ENCODE data around the gene CD163L1.
"Not testable (repeated sequence)": the region's sequence is repeated elsewhere in the genome, so short reads cannot be mapped to it uniquely, and the experiment has no call there.

Gene CD163L1

DNA sequence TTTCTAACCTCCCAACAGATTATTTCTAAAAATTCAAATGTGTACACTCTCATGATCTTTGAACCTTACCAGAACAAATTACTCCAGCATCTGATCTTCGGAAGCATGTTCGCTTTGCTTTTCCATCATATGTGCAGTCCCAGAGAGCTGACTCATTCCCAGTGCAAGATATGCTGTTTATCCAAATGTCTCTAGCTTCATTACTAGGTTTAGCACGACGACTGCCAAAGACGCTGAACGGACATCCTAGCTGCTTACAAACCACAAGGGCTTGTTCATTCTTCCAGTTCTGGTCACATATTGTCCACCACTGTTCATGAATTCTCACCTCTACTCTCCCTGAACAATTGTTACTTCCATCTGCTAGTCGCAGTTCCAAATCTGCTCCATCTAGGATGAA, 40.5 kb downstream of the CD163L1 start:
- no peak for DNase-seq

DNA sequence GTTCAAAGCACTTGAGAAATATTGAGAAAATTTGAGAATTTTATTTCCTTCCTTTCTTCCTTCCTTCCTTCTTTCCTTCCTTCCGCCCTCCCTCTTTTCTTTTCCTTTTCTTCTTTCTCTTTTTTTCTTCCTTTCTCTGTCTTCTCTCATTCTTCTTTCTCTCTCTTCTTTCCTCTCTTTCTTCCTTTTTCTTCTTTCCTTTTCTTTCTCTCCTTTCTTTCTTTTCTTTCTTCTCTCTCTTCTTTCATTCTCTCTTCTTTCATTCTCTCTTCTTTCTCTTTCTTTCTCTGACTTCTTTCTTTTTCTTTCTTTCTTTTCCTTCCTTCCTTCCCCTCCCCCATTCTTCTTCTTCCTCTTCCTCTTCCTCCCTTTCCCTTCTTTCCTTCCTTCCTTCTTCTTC, 44.9 kb downstream of the CD163L1 start:
- no peak for DNase-seq

DNA sequence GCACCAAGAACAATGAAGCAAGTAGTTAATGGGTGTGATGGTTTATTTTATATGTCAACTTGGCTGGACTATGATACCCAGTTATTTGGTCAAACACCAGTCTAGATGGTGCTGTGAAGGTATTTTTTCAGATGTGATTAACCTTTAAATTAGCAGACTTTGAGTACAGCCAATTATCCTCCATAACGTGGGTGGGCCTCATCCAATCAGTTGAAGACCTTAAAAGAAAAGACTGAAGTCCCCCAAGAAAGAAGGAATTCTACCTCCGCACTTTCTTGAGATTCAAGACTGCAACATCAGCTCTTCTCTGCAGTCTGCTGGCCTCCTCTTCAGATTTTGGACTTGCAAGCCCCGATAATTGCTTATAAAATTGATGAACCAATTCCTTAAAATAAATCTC, 47.5 kb downstream of the CD163L1 start:
- DNase-seq = no peak

DNA sequence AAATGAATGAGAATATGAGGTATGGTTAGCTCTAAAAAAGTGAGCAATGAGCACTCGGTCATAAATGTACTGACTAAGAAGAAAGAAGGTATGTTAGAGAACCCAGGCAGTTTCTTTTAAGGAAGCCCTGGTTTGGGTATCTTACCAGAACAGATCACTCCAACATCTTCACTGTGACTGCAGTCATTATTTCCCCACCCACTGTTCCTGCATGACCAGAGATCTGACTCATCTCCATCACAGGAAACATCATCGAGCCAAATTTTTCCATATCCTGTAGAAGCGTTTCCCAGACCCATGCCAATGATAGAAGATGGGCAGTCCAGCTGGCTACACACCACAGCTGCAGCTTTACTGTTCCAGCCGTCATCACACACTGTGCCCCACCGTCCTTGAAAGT, 48.0 kb downstream of the CD163L1 start:
- no peak for DNase-seq

DNA sequence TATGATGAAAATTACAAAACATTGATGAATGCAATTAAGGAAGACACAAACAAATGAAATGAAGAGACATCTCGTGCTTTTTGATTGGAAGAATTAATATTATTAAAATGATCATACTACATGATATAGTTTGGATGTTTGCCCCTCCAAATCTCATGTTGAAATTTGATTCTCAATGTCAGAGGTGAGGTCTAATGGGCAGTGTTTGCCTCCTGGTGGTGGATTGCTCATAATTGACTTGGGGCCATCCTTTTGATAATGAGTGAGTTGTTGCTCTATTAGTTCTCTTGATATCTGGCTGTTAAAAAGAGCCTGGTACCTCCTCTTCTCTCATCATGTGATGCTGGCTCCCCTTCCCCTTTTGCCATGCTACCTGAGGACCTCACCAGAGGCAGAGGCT, 56.7 kb downstream of the CD163L1 start:
- DNase-seq = peak in 1 of 2 donors; percentile 6

DNA sequence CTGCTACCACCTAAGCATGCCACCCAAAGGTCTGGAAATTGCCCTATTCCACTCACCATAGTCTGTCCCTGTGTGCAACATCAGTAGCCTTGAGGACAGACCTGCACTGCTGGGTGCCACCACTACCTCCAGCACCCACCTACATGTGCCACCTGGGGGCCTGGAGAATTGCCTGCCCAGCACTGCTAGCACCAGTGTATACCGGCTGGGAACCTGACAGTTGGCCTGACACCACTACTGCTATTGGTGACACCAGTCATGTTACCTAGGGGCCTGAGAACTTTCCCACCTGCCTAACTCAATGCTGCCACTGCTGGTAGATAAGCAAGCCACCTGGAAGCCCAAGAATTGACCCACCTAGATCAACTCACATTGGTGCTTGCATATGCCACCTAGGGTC, 60.8 kb downstream of the CD163L1 start:
- no peak for DNase-seq

DNA sequence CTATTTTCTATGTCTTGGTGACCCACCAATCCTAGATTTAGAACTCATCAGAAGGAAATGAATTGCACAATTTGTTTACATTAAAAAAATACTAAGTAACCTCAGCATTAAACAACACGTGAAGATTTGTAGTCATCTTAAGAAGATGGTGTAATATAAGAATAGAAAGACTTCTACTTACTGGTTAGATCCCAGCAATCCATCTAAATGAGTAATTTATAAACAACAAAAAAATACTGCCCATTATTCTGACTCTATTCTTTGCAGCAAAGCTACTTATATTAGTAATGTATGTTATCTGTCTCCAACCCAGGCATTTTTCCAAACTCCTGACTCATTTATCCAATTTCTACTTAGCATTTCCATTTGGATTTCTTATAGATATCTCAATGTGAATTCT, 67.8 kb downstream of the CD163L1 start:
- no peak for DNase-seq

DNA sequence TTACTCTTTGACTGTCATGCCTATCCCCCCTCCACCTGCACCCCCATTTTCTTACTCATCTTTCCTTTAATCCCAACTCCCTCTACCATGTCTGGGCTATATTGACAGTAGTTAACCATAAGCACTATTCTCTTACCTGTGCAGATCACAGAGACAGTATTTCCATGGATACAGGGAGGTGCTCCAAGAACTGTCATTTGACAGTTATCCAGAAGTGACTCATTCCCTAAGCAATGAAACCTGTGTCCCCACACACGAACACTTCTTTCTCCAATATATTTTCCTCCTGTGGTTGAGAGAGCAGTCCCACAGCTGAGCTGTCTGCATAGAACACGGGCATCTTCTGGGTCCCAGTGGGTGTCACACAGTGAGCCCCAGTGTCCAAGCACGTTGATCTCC, 68.8 kb downstream of the CD163L1 start:
- no peak for DNase-seq

DNA sequence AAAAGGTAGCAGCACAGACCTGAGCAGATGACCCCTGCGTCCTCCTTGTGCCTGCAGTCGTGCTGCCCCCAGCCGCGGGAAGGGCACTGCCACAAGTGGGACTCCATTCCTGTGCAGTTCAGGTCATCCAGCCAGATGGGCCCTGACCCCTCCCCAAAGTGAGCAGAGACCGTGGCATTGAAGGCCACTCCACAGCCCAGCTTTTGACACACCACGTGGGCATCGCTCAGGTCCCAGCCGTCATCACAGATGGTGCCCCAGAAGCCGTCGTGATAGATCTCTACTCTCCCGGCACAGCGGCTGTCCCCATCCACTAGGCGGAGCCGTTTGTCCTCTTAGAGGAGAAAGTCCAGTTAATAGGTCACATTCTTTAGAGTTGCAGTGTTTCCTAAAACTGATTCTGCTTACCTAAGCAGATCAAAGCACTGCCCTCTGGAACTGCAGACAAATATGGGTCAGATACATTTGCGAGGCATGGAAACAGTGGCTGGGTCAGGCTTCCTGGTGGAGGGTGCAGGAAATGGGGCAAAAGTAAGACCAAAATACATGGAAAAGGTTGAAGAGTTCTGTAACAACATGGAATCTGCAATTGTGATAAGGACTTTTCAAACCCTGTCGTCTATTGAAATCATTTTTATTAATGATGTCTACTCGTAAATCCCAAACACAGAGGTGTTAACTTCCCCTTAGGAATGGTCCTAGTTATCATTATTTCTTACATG, 69.4 kb downstream of the CD163L1 start:
- DNase-seq = peak; percentile 3 to 16

DNA sequence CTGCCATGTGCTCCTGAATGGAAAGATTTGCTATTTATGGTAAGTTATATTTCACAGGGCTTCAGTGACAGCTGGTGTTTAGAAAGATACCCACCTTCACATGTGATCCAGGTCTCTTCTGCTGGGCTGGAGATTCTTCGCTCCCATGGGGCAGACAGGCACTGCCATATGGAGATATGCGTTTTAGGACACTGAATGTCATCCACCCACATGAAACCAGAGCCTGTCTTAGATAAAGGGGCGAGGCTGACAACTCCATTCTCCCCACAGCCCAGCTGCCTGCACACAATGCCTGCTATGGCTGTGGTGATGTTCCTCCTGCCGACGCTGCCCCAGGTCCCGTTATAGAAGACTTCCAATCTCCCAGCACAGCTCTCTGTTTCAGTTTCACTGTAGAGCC, 70.7 kb downstream of the CD163L1 start:
- DNase-seq = no peak

DNA sequence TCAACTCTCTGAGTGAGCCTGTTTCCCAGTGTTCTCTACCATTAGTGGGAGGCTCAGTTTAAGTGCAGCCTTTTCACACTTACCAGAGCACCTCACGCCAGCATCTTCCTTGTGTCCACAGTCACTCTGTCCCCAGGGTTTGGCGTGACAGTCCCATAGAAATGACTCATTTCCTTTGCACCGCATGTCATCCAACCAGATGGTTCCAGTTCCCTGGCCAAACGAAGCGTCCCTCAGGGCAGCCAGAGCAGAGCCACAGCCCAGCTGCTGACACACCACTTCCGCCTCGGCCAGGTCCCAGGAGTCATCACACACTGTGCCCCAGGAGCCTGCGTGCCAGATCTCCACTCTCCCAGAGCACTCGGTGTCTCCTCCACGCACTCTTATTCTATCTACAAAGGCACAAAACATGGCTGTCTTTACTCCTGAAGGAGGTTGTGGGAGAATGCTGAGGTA, 74.7 kb downstream of the CD163L1 start:
- no peak for DNase-seq

DNA sequence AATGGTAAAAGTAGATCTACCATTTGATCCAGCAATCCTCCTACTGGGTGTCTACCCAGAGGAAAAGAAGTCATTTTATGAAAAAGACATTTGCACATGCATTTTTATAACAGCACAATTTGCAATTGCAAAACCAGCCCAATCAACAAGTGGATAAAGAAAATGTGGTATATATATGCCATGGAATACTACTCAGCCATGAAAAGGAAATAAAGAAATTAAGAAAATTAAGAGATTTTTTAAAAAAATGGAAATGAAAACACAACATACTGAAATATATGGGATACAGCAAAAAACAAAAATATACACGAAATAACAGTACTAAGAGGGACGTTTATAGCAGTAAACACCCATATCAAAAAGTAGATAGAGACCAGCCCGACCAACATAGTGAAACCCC, 81.2 kb downstream of the CD163L1 start:
- DNase-seq = no peak

DNA sequence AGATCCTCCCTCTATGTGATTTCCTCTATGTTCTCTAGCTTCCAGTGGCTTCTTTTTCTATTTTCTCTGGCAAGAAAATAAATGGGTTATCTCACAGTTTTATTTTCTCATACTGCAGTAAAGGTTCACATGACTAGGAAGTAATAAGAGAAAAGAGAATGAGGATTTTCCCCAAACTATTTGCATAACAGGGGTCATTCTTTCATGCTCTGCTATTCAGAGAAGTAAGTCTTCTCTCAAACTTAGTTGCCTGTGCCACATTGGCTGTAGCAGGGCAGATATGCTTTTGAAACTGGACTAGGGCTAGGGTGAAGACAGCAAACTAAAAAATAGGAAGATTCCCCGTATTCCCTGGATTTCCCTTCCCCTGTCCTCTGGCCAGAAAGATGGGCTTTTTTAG, 82.7 kb downstream of the CD163L1 start:
- no peak for DNase-seq

DNA sequence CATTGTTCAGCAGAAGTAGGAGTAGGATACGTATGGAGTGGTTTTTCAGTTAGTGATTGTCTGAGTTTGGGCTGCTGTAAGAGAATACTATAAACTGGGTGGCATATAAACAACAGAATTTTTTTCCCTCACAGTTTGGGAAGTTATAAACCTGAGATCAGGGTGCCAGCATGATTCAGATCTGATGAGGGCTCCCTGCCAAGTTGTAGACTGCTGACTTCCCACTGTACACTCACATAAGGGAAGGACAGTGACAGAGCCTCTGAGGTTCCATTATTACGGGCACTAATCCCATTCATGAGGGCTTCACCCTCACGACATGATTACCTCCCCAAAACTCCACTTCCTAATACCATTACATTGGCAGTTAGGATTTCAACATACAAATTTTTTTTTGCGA, 89.4 kb downstream of the CD163L1 start:
- DNase-seq = no peak

DNA sequence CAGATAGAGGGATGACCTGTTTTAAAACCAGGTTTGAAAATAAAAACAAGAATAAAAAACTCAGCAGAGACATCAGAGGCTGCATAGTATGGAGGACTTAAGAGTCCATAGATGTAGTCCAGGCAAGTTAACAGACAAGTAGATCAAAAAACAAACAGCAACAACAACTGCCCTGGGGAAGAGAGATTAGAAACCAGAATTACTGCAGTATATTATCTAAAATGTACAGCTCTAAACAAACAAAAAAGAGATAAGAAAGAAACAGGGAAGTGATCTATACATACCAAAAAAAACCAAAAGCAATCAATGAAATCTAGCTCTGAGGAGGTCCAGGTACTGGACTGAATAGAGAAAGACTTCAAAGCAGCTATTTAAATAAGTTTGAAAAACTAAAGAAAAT, 91.3 kb downstream of the CD163L1 start:
- no peak for DNase-seq

DNA sequence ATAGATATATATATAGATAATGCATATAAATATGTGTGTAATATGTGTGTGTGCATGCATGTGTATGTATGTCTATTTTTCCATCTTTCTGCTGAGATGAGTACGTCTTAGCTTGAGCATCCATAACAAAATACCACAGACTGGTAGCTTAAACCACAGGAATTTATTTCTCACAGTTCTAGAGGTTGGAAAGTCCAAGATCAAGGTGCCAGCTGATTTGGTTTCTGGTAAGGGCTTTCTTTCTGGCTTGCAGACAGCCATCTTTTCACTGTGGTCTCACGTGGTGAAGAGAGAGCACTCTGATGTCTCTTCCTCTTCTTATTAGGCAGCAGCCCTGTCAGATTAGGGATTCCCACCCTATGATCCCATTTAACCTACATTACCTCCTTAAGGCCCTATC, 92.8 kb downstream of the CD163L1 start:
- DNase-seq = no peak

DNA sequence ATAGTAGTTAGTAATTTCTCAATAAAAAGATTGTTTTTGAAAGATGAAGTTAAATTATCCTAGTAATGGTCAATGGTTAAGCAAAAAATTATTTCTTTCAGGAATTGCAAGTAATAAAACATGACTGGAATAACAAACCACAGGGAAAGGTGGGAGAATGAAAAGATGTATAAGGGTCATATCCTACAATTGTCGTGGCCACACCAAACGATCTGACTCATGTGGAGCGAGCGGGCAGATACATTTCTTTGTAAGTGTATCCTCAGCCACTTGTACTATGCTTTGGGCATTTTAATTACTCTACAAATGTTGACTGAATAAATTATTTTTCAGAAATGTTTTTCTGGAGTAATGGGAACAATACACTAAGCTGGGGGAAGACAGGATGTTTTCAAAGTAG, 94.5 kb downstream of the CD163L1 start:
- no peak for DNase-seq

DNA sequence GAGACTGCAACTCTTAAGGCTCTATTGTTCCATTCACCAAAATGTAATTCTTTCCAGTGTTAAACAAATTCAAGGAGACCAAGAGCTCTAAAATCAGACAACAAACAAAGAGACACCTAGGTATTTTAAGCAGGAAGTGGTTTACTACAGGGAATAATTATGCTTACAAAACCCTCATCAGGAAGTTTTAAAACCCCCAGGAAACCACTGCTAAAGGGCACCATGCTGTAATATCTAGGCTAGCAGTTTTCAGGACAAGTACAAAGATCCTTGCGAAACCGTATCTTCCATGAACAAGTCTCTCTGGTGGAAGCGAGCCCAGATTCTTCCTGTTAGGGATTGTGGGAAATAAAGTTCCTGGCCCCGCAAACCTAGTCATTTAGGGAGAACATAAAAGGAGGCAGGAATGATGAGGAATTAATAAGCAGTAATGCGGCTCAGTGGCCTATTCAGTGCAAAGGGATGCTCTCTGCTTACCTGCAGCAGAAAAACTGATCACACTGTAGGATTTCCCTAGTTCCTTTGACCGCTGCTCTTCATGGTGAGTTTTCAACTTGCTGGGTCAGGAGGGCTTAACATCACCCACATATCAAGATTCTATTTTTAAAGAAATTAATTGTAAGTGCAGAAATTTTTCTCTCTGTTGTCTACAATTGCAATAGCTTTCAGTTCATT, 97.3 kb downstream of the CD163L1 start:
- DNase-seq = peak in 1 of 2 donors; percentile 14

DNA sequence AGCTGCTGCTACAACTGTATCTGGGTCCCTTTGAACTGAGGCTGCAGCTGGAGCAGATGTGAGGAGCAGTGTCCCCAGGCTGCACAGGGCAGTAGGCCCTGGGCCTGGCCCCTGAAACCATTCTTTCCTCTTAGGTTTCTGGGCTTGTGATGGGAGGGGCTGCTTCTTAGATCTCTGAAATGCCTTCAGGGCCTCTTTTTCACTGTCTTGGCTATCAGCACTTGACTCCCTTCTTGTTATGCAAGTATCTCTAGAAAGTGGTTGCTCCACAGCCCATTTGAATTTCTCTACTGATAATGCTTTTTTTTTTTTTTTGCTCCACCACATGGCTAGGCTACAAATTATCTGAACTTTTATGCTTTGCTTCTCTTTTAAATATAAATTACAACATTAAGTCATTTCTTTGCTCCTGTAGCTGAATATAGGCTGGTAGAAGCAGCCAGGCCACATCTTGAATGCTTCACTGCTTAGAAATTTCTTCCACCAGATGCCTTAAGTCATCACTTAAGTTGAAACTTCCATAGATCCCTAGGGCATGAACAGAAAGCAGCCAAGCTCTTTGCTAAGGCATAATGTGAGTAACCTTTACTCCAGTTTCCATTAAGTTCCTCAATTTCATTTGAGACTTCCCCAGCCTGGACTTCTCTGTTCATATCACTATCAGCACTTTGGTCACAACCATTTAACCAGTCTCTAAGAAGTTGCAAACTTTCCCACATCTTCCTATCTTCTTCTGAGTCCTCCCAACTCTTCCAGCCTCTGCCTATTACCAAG, 98.9 kb downstream of the CD163L1 start:
- no peak for DNase-seq

DNA sequence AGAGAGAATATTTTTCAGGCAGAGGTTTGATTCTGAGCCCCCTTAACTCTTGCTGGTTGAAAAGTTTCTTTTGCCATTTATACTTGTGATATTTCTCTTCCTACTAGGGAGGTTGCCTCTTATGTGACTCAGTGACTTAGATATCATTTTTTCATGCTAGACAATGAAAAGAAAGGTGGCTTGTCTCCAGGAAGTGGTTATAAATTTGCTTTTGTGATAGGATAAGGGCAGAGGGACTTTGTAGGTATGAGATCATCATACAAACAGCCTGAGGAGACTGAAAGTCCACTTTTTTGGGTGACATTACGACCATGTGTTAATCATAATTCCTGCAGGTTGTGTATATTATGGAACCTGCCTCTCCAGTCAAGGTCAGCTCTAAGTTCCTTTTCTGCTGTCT, 104.3 kb downstream of the CD163L1 start:
- no peak for DNase-seq

DNA sequence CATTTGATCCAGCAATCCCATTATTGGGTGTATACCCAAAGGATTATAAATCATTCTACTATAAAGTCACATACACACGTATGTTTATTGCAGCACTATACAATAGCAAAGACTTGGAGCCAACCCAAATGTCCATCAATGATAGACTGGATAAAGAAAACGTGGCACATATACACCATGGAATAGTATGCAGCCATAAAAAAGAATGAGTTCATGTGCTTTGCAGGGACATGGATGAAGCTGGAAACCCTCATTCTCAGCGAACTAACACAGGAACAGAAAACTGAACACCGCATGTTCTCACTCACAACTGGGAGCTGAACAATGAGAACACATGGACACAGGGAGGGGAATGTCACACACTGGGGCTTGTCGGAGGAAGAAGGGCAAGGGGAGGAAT, 106.2 kb downstream of the CD163L1 start:
- not testable (repeated sequence) for DNase-seq

DNA sequence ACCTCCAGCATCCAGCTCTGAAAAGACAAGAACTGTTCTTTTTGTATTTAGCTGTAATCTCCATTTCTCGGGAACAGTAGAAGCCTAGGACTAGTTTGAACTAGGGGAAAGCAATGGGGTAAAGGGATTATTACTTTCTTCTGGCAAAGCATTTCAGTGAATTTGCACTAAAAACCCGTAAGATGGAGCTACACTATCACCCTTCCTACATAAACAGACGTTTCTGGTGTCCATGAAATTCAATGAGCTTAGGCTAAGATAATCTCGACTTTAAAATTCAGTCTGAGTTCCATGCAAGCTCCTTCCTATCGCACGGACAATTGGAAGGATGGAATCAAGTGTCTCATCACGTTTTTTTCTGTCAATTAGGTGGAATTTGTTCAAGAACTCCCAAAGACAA, 116.0 kb downstream of the CD163L1 start:
- DNase-seq = no peak

DNA sequence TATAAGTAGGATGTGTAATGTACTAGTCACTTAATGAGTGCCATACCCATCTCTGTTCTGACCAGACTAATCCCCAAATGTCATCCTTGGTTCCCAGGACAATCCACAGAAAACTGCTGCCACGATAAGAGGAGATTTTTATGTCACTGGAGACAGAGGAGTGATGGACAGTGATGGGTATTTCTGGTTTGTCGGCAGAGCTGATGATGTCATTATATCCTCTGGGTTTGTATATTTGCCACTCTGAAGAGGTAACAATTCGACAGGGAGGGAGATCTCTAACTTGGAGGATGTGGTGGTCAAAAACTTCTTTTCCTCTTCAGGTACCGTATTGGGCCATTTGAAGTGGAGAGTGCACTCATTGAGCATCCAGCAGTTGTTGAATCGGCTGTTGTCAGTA, 119.8 kb downstream of the CD163L1 start:
- DNase-seq = no peak

DNA sequence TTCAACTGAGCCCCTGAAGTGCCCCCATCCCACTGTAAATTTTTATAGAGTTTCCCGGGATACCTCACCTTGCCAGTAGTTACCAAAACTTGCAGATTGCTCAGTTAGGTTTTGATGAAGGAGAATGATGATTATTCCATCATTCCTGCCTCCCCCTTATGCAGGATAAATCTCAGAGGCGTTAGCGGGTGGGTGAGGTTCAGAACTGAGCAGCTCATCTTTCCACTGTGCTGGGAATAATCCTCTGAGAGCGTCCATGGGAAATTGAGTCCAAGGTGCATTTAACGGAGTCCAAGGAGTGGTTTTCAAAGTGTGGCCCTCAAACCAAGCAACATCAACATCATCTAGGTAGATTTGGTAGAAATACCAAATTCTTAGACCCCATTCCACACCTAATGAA, 121.4 kb downstream of the CD163L1 start:
- DNase-seq = no peak

Measured in CD4-positive, alpha-beta T cell treated with Interferon alpha-2 for 1 hour (primary cell).